Lung (tissue), 12 donors: ENCODE measurements around the gene ADAMTS1. TPM values are rescaled to one million over a fixed set of nuclear protein-coding genes. Genes with fewer than 3 reads are reported as not detected.
A peak's percentile ranks its signal among the peaks of the same experiment; 100 is the strongest.

Experiments
- ATAC-seq: fragments of 200-7000 bp; cut with Tn5 transposase; one replicate; pipeline ENCODE4 v1.9.1; 2020; ENCODE audit warnings: moderate number of reproducible peaks; ENCODE audit not compliant: insufficient read depth, low FRiP score
- DNase-seq, 3 donors: peaks; one replicate each; pipeline ENCODE4 v3.0.0-alpha.2; 2013 to 2017
- H3K27ac ChIP-seq, 2 donors: one replicate each; pipeline ENCODE4 v1.5.1; 2013; ENCODE audit warnings: mild to moderate bottlenecking in 2 of 2, moderate library complexity in 2 of 2, control low read depth in 1 of 2, inconsistent platforms in 1 of 2, low read depth in 1 of 2, low read length in 1 of 2
- H3K27me3 ChIP-seq, 3 donors: one replicate each; pipeline ENCODE4 v1.5.1; 2013; ENCODE audit warnings: low read length in 2 of 3; ENCODE audit not compliant: control insufficient read depth in 3 of 3, insufficient read depth in 3 of 3
- H3K36me3 ChIP-seq, 4 donors: one replicate each; pipeline ENCODE4 v1.5.1; 2013; ENCODE audit warnings: low read length in 4 of 4, mild to moderate bottlenecking in 1 of 4, moderate library complexity in 1 of 4; ENCODE audit not compliant: control insufficient read depth in 4 of 4, insufficient read depth in 4 of 4
- H3K4me1 ChIP-seq, 5 donors: one replicate each; pipeline ENCODE4 v1.5.1; 2013; ENCODE audit warnings: low read length in 5 of 5, mild to moderate bottlenecking in 2 of 5, moderate library complexity in 1 of 5; ENCODE audit not compliant: control insufficient read depth in 5 of 5, insufficient read depth in 5 of 5
- H3K4me3 ChIP-seq: one replicate; pipeline ENCODE4 v1.5.1; 2013; ENCODE audit warnings: mild to moderate bottlenecking, control low read depth, moderate library complexity
- H3K9ac ChIP-seq, 2 donors: one replicate each; pipeline ENCODE4 v1.5.1; 2013; ENCODE audit warnings: low read length in 2 of 2, control low read depth in 1 of 2; ENCODE audit not compliant: insufficient read depth in 1 of 2
- H3K9me3 ChIP-seq, 4 donors: one replicate each; pipeline ENCODE4 v1.5.1; 2013; ENCODE audit warnings: low read length in 3 of 4, mild to moderate bottlenecking in 1 of 4, moderate library complexity in 1 of 4; ENCODE audit not compliant: control insufficient read depth in 4 of 4, insufficient read depth in 3 of 4
- CTCF ChIP-seq: IDR thresholded peaks from 2 replicates; pipeline ENCODE4 v1.5.1; 2012; ENCODE audit warnings: mild to moderate bottlenecking; ENCODE audit errors: control extremely low read depth, extremely low read depth
- WGBS, 2 donors: extraction: QIAGEN DNeasy Blood & Tissue Kit; methylation state at CpG; one replicate each; pipeline ENCODE4 v1.1.7; 2013; 5-methylcytosine and 5-hydroxymethylcytosine counted together
- polyA plus RNA-seq, 2 donors: library from polyadenylated mRNA; stranded (reverse); fragments of 200-250 nt; gene quantifications; one replicate each; pipeline ENCODE4 v1.2.1, GENCODE V29; 2013
- total RNA-seq, 2 donors: library from RNA; depleted of rRNA in 1 of 2; stranded (reverse); fragments of >200 nt in 1 of 2; gene quantifications; one replicate each; pipeline ENCODE4 v1.2.1, GENCODE V29; 2014 to 2021
- donor health status: control.
- donor health status: control.
- donor health status: Bipolar disorder and iron deficiency.
- donor health status: healthy.
- donor health status: DM: yes; HTN: yes; CAD: no.

The ADAMTS1 gene
- total and polyA plus RNA-seq, 4 donors: 15.3 to 165 (median 84.4) TPM

DNA sequence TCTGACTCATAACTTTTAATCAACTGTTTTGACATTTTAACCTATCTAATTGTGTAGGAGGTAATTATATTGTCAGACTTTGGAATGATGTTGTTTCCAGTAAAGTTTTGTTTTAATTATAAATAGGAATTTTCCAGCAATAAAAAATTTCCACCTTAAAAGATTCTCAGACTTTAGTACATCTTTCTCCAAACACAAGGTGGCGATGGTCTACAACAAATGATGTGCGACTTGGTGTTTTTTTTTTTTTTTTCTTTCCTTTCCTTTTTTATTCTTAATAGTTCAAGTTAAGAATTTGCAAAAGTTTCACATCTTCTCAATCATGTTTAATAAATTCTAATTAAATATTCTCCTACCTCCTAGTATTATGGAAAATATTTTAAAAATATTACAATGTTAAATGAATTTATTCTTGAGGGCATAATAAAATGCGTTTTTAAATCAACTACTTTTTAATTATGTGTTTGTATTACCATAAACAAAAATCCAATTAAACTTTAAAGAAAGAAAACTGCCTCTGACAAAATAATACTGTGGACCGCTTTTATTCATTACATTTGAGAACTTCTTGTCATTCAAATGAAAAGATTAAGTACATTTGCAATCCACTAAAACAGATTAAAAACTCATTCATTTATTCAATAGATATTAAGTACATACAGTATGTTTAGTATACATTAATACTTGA, 4.4 kb upstream of the ADAMTS1 start:
- no peak overlapping the region for H3K27ac ChIP-seq
- H3K9ac ChIP-seq: no peak overlapping the region

DNA sequence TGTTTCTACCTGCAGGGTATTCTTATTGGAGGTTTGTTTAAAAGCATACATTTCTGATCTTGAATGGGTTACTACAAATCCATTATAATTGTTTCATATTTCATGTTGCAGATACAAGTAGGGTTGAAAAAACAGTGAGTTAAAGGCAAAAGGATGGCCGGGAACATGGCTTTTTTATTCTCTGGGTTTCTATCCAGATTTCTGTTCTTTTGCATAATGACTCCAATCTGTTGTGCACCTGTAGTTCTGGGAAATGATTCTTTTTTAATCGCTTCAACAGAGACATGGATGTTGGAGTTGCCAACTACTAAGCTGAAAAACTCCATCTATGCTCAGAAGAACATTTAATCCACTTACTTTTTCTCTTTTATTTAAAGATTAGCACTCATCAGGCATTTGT, 2.7 kb upstream of the ADAMTS1 start:
- H3K27ac ChIP-seq: no peak overlapping the region
- H3K9ac ChIP-seq: no peak overlapping the region
- TF ChIP-seq CTCF: no peak
- no peak for ATAC-seq
- H3K9me3 ChIP-seq: no peaks in the 10 kb centered on the region
- peaks cover 0 to 23% (median 0%) of the 10 kb centered on the region in 5 donors for H3K4me1 ChIP-seq
- DNase-seq: no peak
- H3K36me3 ChIP-seq: no peaks in the 10 kb centered on the region
- no peaks in the 10 kb centered on the region for H3K27me3 ChIP-seq
- WGBS, 2 donors: 83 to 85% methylated on average over 2 of the region's 2 CpGs
- H3K4me3 ChIP-seq: no peak overlapping the region

More for the DNA sequence above, 4.4 kb upstream of the ADAMTS1 start:
- Histone ChIP-seq H3K36me3 (no peaks in the 10 kb centered on the region), H3K4me3 (no peak overlapping the region), H3K27me3 (no peaks in the 10 kb centered on the region), H3K4me1 (peaks cover 0 to 19% (median 2%) of the 10 kb centered on the region in 5 donors), H3K9me3 (no peaks in the 10 kb centered on the region)
- TF ChIP-seq CTCF: peak; percentile 32
- ATAC-seq: no peak
- WGBS, 2 donors: 12 to 15% methylated on average over 4 of the region's 4 CpGs
- peak in 2 of 3 donors; percentile 87 to 88 for DNase-seq

DNA sequence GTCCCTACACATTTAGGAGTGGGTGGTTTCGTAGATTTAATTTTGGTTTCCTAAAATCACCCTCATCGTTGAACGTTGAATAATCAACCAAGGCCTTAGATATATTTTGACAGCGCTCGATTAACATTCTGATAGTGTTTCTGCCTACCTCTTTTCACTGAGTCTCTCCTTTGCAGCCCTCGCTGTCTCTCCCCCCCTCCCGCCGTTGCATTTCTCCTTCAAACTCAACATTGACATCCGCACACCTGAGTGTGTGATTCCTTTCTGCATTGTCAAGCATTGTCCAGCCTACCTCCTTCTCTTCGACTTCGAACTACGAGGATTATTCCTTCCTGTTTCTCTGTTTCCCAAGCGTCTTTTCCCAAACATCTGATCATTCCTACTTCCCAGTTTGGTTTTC, 1.8 kb upstream of the ADAMTS1 start:
- Histone ChIP-seq H3K27ac (peak overlapping the region; percentile 87 to 90), H3K9ac (peak overlapping the region; percentile 92 to 93), H3K4me3 (no peak overlapping the region), H3K9me3 (no peaks in the 10 kb centered on the region), H3K4me1 (peaks cover 0 to 32% (median 6%) of the 10 kb centered on the region in 5 donors), H3K27me3 (no peaks in the 10 kb centered on the region), H3K36me3 (peaks cover 3 to 5% (median 3%) of the 10 kb centered on the region in 4 donors)
- TF ChIP-seq CTCF: no peak
- 16 to 31% methylated on average over 13 of the region's 13 CpGs for WGBS, 2 donors
- no peak for ATAC-seq
- DNase-seq: peak in 1 of 3 donors; percentile 38
